Fibroblast of lung (primary cell): ENCODE data around the gene HAUS7.

Experiments used
- EZH2 ChIP-seq: IDR thresholded peaks from 2 replicates; pipeline ENCODE4 v1.5.1; 2012; ENCODE audit warnings: low read length, control low read depth, mild to moderate bottlenecking; ENCODE audit errors: missing control alignments
- TF ChIP-seq, protein P1 (sequence below), 2 donors: IDR thresholded peaks in 1 of 2; conservative IDR thresholded peaks in 1 of 2; 1 replicate in 1 of 2; 2 replicates in 1 of 2; pipeline ENCODE4 v1.5.1; 2011 to 2012; ENCODE audit warnings: low read length in 2 of 2, control low read depth in 1 of 2, inconsistent platforms in 1 of 2, low read depth in 1 of 2, mild to moderate bottlenecking in 1 of 2

DNA sequence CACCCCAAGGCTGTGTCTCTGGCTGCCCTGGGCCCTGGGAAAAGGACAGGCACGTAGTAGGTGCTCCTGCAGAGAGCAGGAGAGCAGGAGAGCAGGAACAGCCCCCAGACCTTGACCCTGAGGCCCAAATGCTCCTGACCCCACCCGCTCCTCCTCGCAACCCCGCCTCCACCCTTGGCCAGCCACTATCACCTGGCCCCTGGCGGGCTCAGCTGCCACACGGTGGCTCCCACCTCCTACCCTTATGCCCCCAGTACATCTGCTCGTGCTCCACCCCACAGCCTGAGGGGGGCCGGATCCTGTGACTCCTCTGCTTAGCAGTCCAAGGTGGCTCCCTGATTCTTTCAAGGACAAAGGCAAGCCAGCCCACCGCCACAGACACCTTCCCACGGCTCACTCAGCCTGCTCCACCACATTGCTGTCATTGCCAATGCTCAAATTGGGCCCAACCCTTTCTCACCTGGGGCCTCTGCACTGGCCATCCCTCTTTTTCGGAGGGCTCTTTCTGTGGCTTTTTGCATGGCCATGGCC is 5.4 kb upstream of the HAUS7 start:
- TF ChIP-seq, protein P1, sequence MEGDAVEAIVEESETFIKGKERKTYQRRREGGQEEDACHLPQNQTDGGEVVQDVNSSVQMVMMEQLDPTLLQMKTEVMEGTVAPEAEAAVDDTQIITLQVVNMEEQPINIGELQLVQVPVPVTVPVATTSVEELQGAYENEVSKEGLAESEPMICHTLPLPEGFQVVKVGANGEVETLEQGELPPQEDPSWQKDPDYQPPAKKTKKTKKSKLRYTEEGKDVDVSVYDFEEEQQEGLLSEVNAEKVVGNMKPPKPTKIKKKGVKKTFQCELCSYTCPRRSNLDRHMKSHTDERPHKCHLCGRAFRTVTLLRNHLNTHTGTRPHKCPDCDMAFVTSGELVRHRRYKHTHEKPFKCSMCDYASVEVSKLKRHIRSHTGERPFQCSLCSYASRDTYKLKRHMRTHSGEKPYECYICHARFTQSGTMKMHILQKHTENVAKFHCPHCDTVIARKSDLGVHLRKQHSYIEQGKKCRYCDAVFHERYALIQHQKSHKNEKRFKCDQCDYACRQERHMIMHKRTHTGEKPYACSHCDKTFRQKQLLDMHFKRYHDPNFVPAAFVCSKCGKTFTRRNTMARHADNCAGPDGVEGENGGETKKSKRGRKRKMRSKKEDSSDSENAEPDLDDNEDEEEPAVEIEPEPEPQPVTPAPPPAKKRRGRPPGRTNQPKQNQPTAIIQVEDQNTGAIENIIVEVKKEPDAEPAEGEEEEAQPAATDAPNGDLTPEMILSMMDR (conservative IDR thresholded peaks at IDR 0.05 in 1 of 2, IDR thresholded peaks at IDR 0.05 in 1 of 2; ENCODE audit: low read depth in 1 of 2, low read length in 2 of 2): no peak
- no peak for TF ChIP-seq EZH2
